ENCODE measurements around the gene KIF25.

KIF25 gene

GRCh38 chr6:168053086-168053956 is 55.9 kb downstream of the KIF25 start:
- Histone ChIP-seq H3K4me3 (ENCODE audit: insufficient read length, low read depth) (no peak overlapping the region), H3K27me3 (ENCODE audit: insufficient read depth, insufficient read length) (no peaks in the 10 kb centered on the region), H3K9ac (ENCODE audit: insufficient read length, low read depth) (no peak overlapping the region), H3K9me3 (ENCODE audit: insufficient read depth, low read length) (no peaks in the 10 kb centered on the region), H3K36me3 (ENCODE audit: insufficient read depth, insufficient read length, low read length) (no peaks in the 10 kb centered on the region), H3K4me1 (ENCODE audit: insufficient read depth, insufficient read length) (no peaks in the 10 kb centered on the region)
- TF ChIP-seq SUZ12 (IDR thresholded peaks at IDR 0.05; ENCODE audit: extremely low read depth, insufficient read depth, insufficient read length) (no peak), ZNF274 (IDR thresholded peaks at IDR 0.05; ENCODE audit: low read depth, low read length) (no peak), YY1 (IDR thresholded peaks at IDR 0.05; ENCODE audit: insufficient read depth, insufficient read length) (no peak)
- DNase-seq (ENCODE audit: low read depth, low spot score): no peak

GRCh38 chr6:168053957-168054471 is 56.5 kb downstream of the KIF25 start:
- DNase-seq (ENCODE audit: low read depth, low spot score): no peak
- Histone ChIP-seq H3K36me3 (ENCODE audit: insufficient read depth, insufficient read length, low read length) (no peaks in the 10 kb centered on the region), H3K9me3 (ENCODE audit: insufficient read depth, low read length) (no peaks in the 10 kb centered on the region), H3K4me1 (ENCODE audit: insufficient read depth, insufficient read length) (no peaks in the 10 kb centered on the region), H3K4me3 (ENCODE audit: insufficient read length, low read depth) (no peak overlapping the region), H3K9ac (ENCODE audit: insufficient read length, low read depth) (no peak overlapping the region), H3K27me3 (ENCODE audit: insufficient read depth, insufficient read length) (no peaks in the 10 kb centered on the region)
- TF ChIP-seq YY1 (IDR thresholded peaks at IDR 0.05; ENCODE audit: insufficient read depth, insufficient read length): no peak

GRCh38 chr6:168054765-168055560 is 57.5 kb downstream of the KIF25 start:
- Histone ChIP-seq H3K9me3 (ENCODE audit: insufficient read depth, low read length) (no peaks in the 10 kb centered on the region), H3K36me3 (ENCODE audit: insufficient read depth, insufficient read length, low read length) (no peaks in the 10 kb centered on the region), H3K4me1 (ENCODE audit: insufficient read depth, insufficient read length) (no peaks in the 10 kb centered on the region), H3K9ac (ENCODE audit: insufficient read length, low read depth) (no peak overlapping the region), H3K4me3 (ENCODE audit: insufficient read length, low read depth) (no peak overlapping the region), H3K27me3 (ENCODE audit: insufficient read depth, insufficient read length) (no peaks in the 10 kb centered on the region)
- DNase-seq (ENCODE audit: low read depth, low spot score): no peak
- no peak for TF ChIP-seq ZNF274 (IDR thresholded peaks at IDR 0.05; ENCODE audit: low read depth, low read length)
- no peak for TF ChIP-seq YY1 (IDR thresholded peaks at IDR 0.05; ENCODE audit: insufficient read depth, insufficient read length)
- TF ChIP-seq SUZ12 (IDR thresholded peaks at IDR 0.05; ENCODE audit: extremely low read depth, insufficient read depth, insufficient read length): no peak

GRCh38 chr6:168055696-168056489 is 58.4 kb downstream of the KIF25 start:
- Histone ChIP-seq H3K9me3 (ENCODE audit: insufficient read depth, low read length) (no peaks in the 10 kb centered on the region), H3K4me1 (ENCODE audit: insufficient read depth, insufficient read length) (no peaks in the 10 kb centered on the region), H3K9ac (ENCODE audit: insufficient read length, low read depth) (no peak overlapping the region), H3K4me3 (ENCODE audit: insufficient read length, low read depth) (no peak overlapping the region), H3K27me3 (ENCODE audit: insufficient read depth, insufficient read length) (no peaks in the 10 kb centered on the region), H3K36me3 (ENCODE audit: insufficient read depth, insufficient read length, low read length) (no peaks in the 10 kb centered on the region)
- no peak for DNase-seq (ENCODE audit: low read depth, low spot score)
- TF ChIP-seq SUZ12 (IDR thresholded peaks at IDR 0.05; ENCODE audit: extremely low read depth, insufficient read depth, insufficient read length): no peak
- TF ChIP-seq ZNF274 (IDR thresholded peaks at IDR 0.05; ENCODE audit: low read depth, low read length): no peak
- no peak for TF ChIP-seq YY1 (IDR thresholded peaks at IDR 0.05; ENCODE audit: insufficient read depth, insufficient read length)

GRCh38 chr6:168056892-168057527 is 59.5 kb downstream of the KIF25 start:
- H3K4me1 ChIP-seq (ENCODE audit: insufficient read depth, insufficient read length): no peaks in the 10 kb centered on the region
- no peak overlapping the region for H3K9ac ChIP-seq (ENCODE audit: insufficient read length, low read depth)
- H3K9me3 ChIP-seq (ENCODE audit: insufficient read depth, low read length): no peaks in the 10 kb centered on the region
- no peak overlapping the region for H3K4me3 ChIP-seq (ENCODE audit: insufficient read length, low read depth)
- no peaks in the 10 kb centered on the region for H3K27me3 ChIP-seq (ENCODE audit: insufficient read depth, insufficient read length)
- TF ChIP-seq ZNF274 (IDR thresholded peaks at IDR 0.05; ENCODE audit: low read depth, low read length): no peak
- no peaks in the 10 kb centered on the region for H3K36me3 ChIP-seq (ENCODE audit: insufficient read depth, insufficient read length, low read length)
- DNase-seq (ENCODE audit: low read depth, low spot score): no peak

GRCh38 chr6:168057836-168058235 is 60.4 kb downstream of the KIF25 start:
- Histone ChIP-seq H3K27me3 (ENCODE audit: insufficient read depth, insufficient read length) (no peaks in the 10 kb centered on the region), H3K9me3 (ENCODE audit: insufficient read depth, low read length) (no peaks in the 10 kb centered on the region), H3K4me3 (ENCODE audit: insufficient read length, low read depth) (no peak overlapping the region), H3K36me3 (ENCODE audit: insufficient read depth, insufficient read length, low read length) (no peaks in the 10 kb centered on the region), H3K4me1 (ENCODE audit: insufficient read depth, insufficient read length) (no peaks in the 10 kb centered on the region), H3K9ac (ENCODE audit: insufficient read length, low read depth) (no peak overlapping the region)
- TF ChIP-seq SUZ12 (IDR thresholded peaks at IDR 0.05; ENCODE audit: extremely low read depth, insufficient read depth, insufficient read length): no peak
- no peak for TF ChIP-seq YY1 (IDR thresholded peaks at IDR 0.05; ENCODE audit: insufficient read depth, insufficient read length)
- no peak for TF ChIP-seq ZNF274 (IDR thresholded peaks at IDR 0.05; ENCODE audit: low read depth, low read length)
- DNase-seq (ENCODE audit: low read depth, low spot score): no peak

Data from NT2/D1 (cell line).